ENCODE measurements around the gene TMEM53.
"Not testable (repeated sequence)": the region's sequence is repeated elsewhere in the genome, so short reads cannot be mapped to it uniquely, and the experiment has no call there.

The TMEM53 gene

DNA sequence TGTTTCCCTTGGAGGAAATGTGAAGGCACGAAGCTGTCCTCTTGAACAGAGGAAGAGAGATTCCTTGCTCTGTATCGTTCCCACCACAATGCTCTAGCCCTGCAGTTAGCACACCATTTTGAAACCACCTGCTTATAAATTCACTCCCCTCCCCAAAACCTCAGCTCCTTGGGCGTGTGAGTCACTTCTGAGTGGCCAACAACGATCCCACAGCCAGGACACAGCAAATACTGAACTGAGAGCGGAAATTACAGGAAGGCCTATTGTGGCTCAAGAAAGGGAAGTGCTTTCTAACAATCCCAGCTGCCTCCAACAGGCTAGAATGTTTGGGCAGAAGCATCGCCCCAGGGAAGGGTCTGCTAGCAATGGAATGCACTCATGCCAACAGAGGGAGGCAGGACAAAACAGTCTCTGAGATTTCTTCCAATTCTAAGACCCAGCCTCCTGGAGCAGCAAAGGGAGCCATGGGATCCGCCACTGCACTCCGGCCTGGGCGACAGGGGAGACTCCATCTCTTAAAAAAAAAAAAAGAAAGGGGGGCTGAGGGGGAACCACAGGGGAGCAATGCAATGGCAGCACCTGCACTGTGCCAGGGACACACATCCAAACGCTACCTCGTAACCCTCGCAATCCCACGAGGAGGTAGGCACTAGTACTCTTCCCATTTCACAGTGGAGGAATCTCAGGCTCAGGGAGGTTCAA lies 1.9 kb downstream of the TMEM53 start:
- no peak for DNase-seq

DNA sequence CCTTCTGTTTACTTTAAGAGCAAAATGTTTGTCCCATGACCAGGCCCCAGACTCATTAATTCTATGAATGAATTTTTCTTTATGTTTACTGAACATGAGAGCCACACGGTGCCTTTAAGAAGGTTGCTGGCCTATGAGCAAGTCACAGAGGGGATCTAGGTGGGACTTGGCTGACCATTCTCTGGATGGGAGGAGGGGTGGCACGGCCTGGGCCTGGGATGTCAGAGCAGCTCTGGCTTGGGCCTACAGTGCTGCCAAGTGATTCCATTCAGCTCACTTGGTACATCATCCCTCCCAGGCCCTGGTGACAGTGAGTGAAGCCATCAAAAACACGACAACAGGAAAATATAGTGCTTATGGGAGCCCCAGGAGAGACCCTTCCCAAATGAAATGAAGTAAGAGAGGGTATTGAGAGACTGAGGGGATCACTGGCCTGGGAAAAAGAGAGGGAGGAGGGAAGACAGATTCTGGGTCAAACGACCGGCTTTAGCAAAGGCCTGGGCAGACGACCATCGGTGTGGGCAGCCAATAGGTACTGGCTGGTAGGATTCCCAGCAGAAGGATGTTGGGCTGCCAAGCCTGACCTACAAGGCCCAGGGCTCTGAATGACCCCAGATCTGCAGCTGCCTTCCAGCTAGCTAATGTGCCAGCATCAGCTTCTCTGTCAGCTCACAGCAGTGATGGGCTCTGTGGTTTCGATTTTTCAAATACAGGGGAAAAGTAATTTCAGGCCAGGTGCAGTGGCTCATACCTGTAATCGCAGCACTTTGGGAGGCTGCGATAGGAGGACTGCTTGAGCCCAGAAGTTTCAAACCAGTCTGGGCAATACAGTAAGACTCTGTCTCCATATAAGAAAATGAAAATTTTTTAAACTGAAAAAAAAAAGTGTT lies 3.3 kb downstream of the TMEM53 start:
- DNase-seq = no peak

DNA sequence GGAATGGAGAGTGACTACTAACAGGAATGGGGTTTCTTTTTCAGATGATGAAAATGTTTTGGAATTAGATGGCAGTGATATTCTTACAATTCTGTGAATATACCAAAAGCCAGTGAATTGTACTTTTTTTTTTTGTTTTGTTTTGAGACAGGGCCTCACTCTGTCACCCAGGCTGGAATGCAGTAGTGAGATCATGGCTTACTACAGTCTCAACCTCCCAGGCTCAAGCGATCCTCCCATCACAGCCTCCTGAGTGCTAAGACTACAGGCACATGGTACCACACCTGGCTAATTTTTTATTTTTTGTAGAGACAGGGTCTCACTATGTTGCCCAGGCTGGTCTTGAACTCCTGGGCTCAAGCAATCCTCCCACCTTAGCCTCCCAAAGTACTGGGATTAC lies 7.6 kb downstream of the TMEM53 start:
- not testable (repeated sequence) for DNase-seq

DNA sequence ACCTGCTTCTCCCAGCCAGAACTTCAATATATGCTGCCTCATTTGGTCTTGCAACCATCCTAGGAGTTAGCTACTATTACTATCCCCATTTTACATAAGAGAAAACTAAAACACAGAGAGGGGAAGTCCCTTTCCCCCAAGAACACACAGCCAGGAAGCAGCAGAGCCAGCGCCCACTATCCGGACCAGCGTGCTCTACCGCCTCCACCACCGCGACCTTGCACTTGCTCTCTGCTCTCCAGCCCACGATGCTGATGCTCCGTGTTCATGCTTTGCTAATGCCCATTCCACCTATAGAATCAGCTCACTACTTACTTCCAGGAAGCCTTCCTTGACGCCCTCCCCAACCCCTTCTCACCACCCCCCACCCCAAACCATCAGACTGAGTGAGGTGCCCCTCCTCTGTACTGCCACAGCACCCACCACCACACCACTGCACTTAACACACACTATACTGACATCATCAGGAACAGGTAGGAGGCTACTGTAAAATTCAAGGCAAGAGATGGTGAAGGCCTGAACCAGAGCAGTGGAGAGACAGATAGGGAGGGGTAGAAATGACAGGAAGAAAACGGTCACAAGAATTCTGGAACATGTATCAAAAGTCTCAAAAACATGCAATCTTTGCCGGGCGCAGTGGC lies 9.4 kb downstream of the TMEM53 start:
- DNase-seq = no peak

DNA sequence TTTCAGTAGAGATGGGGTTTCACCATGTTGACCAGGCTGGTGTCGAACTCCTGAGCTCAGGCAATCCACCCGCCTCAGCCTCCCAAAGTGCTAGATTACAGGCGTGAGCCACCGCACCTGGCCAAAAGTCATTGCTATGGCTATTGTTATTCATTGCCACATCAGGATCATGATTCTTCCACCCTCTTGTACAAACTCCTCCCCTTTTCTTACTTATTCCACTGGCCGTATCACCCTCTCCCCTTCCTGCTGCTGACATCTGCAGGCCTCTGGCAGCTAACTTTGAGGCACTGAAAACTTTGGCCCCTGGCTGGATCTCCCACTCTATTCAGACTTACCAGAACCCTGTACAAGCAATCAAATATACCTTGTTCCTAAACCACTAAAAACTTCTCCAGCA lies 10.9 kb downstream of the TMEM53 start:
- DNase-seq = no peak

DNA sequence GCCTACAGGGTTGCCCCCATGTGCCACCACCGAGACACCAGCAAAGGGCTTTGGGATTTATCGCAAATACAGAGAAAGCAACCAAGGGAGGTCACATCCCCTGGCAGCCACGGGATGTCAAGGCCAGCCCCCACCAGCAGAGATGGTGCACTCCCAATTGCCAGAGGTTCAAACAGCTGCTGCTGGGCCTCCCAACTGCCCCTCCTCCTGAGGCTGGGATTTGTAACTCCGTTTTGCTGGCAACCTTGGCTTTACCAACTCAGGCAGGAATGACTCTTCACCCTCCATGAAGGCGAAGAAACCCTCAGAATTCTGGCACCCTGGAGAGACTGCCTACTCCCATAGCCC lies 11.6 kb downstream of the TMEM53 start:
- no peak for DNase-seq

DNA sequence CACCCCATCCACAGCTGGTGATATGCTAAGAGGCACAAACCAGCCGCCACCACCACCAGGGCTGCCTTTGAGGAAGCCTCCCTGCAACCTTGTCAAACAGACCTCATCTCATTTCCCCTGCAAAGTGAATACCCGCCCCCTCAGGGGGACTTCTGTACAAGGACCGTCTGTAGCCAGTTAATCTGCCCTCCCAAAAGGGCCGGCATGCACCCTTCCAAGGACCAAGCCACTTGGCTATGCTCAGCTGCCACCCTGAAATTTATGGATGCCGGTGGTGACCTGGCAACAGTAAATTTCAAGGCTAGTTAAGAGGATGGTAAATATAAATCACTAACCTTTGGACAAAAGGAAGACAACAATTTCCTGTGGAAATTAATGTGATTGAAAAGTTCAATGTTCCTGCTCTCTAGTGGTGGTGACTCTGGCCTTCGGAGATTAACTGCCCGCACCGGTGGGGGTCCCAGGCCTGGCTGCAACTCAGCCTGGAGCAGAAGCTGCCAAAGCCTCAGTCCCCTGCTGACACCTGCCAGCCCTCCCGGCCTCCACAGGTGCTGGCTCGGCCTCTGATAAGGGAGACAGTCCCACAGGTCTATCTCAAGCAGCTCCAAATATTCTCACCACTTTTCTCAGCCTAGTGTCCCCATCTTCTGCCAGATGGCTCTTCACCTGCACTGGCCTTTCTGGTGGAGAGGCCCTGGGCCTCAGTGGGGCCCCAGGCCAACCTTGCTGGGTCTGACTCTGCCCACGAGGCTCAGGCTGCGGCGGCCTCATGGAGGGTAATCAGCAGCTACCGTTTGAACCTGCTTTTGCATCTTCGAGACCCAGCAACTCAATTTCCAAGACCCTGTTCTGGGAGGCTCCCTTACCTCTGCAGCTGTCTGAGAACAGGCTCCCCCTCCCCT lies 12.2 kb downstream of the TMEM53 start:
- no peak for DNase-seq

DNA sequence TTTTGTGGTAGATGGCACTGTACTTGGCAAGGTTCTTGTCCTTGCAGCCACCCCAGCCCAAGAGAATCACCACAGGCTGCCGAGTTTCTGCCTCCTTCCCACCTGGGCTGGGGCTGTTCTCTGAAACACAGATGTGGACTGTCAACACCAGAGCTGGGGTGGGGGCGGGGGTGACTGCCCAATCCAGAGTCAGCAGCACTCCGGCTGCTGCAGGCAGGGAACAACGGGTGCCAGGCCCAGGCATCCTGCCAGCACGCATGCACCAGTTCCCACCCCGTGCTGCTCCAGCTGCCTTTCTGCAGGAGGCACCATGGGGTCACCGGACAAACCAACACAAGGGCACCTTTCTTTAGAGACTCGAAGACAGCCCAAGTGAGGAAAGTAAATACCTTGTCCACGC lies 14.1 kb downstream of the TMEM53 start:
- DNase-seq = peak; percentile 76

DNA sequence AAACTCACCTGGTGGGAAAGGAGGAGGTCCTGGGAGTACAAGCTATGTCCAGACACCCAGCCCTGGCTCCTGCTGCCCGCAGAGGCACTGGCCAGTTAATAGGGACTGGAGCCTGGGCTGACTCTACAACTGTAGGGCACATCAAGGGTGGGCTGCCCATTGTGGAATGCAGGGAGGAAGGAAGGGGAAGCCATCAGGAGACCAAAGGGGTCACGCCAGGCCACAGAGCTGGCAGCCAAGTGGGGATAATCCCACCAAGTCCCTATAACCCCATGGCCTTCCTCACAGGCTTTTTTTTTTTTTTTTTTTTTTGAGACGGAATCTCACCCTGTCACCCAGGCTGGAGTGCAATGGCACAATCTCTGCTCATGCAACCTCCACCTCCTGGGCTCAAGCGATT lies 14.7 kb downstream of the TMEM53 start:
- no peak for DNase-seq

DNA sequence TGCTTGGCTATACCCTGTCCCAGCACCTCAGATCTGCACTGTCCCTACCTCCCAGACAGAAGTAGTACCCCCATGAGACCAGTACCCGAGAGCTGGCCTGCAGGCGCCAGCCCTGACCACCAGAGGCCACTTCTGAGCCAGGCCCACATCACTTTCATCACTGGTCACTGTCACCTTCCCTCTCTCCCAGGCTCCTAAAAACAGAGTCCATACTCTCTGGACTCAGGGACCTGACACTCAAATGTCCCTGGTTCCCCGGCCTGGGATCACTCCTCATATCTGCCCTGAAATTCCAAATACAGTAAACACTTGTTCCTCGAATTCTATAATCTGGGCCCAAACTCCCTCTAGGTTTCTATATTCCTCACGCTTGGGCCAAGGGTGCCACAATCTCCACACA lies 18.7 kb downstream of the TMEM53 start:
- peak; percentile 43 for DNase-seq

DNA sequence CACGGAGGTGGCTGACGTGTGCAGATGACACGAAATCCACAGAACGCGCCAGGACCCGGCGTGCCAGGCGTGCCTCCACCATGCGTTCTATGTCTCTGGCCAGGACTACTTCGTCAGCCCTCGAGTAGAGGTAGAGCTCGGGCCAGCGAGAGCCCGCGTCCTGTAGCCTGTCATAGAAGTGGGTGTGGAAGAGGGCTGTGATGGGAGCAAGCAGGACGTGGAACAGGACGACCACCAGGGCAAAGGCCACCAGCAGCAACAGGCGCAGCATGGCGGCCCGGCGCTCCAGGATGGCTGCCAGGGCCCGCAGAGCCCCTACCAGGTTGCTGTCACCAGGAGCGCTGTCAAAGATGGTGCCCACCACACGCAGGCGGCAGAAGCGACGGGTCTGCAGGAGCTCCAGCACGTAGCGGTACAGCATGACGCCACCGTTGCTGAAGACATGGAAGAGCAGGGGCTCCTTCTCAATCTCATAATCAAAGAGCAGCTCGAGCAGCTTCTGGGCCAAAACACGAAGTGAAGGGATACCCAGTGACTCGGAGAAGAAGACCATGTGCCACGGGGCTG lies 19.6 kb downstream of the TMEM53 start:
- no peak for DNase-seq

DNA sequence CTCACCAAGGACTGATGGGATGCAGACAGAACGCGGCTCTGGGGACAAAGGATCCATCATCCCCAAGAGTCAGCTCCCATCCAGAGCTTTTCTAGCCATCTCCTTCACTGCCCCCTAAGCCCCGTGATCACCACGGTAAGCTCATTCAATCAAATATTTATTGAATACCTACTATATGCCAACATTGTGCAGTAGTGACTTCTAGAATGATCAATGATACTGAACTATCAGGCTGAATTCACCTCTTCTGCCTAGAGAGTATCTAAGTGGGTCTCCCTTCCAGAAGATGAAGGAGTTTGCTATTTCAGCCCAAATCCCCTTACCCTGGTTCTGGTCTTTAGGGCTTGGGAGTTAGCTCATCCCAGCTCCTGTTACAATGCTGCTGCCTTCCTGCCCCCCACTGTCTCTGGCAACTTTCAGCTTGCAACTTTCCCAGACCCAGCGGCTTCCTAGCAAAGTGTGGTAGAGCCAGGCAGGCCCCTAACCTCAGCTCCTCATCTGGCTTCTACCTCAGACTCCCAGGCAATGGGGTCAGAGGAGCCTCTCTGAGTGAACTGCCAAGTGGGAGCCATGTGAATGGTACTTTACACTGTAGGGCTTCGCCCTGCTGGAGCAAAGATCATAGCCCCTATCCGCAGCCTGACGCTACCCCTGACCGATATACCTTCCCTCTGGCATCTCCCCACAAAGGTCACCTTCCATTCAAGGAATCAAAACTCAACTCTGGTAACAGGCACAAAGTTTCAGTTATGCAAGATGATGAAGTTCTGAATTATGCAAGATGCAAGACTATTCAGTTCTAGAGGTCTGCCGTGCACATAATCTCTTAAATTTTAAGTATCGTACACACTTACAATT lies 20.9 kb downstream of the TMEM53 start:
- DNase-seq = no peak

DNA sequence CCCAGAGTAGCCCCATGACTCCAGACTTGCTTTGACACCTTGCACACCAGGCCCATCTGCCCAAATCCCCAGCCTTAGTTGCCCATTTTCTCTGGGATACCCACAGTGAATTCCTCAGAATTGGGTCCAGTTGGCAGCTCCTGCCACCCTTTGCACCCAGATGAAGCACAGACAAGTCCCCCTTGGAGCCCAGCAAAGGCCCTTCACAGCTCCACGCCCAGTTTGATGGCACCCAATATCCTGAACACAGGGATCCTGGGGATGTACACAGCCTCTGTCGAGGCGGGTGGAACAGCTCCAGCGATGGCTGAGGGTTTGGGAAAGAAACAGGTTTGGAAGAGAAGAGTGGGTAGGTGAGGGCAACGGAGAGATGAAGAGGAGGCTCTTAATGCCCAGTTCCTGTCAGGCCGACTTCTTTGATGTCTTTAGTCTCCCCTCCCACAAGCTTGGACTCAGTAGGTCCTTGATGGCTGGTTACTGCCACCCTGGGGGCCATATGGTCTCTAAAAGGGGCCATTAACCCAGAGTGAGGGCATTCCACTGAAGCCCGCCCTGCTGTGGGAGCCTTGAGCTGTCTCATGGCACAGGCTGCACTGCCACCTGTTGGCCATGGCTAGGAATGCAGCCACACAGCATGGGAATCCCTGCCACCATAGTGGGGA lies 21.7 kb downstream of the TMEM53 start:
- peak; percentile 67 for DNase-seq

DNA sequence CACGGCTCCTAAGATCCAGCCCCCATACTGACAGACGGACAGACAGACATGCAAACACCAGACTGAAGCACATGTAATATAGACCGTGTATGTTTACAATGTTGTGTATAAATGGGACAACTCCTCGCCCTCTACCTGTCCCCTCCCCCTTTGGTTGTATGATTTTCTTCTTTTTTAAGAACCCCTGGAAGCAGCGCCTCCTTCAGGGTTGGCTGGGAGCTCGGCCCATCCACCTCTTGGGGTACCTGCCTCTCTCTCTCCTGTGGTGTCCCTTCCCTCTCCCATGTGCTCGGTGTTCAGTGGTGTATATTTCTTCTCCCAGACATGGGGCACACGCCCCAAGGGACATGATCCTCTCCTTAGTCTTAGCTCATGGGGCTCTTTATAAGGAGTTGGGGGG lies 23.2 kb downstream of the TMEM53 start:
- DNase-seq = no peak

DNA sequence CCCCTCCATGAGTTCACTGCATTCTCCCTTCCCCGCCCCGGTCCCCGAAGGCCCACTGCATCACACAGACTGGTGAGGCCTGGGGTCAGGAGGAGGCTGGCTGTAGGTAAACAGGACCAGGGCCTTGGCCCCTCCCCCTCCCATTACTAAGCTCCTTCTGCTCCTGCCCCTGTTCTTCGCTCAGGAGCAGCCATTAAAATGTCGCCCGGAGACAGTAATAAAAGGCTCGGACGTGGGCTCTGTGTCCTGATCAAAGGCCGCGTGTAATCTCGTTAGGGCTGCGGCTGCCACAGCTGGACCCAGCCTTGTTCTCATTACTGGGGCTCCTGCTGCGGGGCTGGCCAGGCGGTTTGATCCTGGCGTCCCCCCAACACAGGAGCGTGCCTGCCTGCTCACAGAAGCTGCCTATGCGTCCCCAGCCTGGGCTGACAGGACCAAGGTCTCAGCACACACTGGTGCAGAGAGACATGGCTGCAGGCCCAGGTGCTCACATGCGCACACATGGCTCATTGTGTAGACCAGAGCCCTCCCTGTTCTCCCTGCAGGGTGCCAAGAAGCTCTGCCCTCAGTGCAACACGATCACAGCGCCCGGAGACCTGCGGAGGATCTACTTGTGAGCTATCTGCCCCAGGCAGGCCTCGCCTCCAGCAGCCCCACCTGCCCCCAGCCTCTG lies 24.0 kb downstream of the TMEM53 start:
- DNase-seq = peak; percentile 53

DNA sequence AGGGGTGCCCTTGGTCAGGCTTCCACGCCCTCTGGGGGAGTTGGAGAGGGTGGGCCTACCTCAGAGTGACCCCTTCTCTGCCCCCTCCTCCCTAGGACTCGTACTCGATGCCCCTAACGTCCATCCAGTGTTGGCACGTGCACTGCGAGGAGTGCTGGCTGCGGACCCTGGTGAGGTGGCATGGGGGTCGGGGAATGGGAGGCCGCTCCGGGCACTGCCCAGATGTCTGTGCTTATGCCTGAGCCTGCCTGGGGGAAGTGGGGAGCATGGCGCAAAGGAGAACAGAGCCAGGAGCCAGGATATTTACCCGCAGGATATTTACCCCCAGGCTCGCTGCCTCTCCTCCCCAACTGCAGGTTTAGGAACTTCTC lies 24.5 kb downstream of the TMEM53 start:
- DNase-seq = no peak

DNA sequence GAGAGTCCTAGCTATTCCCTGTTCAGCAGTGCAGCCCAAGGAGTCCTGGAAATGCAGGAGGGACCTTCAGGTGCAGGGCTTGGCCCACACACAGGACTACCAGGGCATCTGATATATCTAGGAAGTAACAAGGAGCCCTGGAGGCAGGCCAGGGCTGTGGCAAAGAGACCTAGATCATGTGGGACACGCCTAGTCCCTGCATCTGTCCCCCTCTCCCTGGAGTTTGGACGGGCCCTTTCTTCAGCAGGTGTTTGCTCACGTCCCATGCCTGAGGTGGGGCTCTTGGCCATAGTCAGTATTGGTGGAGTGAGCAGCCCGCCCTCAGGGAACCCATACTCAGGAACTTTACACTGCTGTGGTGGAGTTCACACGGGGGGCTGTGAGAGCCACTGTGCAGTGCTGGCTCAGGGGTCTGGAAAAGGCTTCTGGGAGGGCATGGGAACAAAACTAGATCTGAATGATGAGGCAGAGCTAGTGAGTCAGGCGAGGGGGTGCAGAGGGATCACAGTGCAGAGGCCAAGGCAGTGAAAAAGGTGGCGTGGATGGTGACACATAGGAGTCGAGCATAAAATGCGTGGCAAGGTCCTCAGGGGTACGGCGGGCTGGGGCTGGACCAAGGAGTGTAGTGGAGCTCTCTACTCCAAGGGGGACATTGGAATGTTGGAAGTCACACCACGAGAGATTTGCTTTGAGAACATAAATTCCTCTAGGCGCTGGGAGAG lies 25.6 kb downstream of the TMEM53 start:
- DNase-seq = no peak

DNA sequence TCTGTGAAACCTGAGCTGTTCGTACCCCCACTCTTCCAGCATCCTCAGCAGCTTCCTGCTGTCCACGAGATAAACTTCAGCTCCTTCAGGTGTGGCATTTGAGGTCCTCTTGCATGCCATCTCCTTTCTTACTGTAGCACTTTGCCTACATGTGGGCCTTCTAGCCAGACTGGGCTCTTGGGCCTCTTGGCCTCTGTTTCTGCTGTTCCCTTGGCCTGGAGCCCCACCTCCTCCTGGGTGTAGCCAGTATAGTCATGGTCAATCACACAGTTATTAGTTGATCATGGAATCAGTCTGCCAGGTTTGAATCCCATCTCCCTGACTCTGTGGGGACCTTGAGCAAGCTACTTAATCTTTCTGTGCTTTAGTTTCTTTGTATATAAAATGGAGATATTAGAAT lies 26.4 kb downstream of the TMEM53 start:
- DNase-seq = no peak

DNA sequence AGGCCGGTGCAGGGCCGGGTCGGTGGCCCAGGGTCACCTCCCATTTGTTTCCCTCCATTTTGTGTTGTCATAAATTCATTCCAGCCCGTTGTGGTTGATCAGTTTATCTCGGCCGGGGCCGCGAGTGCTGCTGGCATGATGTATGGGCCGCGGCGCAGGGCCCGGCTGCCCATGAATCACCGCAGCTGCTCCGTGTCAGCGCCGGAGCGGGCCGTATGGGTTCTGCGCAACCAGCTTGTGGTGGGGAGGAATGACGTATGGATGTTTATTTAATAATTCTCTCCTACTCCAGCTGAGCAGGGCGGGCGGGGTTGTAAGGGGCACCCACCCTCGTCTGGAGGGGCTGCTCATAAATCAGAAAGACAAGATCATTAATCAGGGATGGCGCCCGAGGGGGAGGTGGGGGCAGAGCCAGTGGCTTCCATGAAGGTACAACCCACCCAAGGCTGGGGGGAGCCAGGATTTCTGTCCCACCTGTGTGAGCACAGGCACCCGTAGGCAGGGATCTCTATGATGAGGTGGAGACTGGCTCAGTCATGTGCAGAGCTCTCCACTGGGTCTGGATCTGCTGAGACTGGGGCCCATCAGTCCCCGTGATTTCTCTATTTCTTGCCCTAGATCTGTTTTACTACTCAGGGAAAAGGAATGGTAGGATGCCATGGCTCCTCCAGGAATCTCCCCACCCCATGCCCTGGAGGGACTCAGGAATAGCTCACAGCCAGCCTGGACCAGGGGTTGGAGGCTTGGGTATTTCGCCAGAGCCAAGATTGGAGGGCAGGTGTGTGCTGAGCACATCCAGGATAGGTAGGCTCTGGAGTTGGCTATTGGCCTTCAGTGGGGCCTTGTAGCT lies 27.8 kb downstream of the TMEM53 start:
- DNase-seq = no peak
